Activated CD4-positive, alpha-beta T cell treated with anti-CD3 and anti-CD28 coated beads for 1 hour (primary cell): Measurements from ENCODE around the gene CDC42BPB.
"Not testable (repeated sequence)": the region's sequence is repeated elsewhere in the genome, so short reads cannot be mapped to it uniquely, and the experiment has no call there.

ENCODE experiments used
- DNase-seq: peaks from one replicate; pipeline ENCODE4 v3.0.0-alpha.2; 2020

The CDC42BPB gene

GRCh38 chr14:102940729-102941362 is 116.5 kb downstream of the CDC42BPB start:
- DNase-seq, result no peak

GRCh38 chr14:102939820-102940561 is 117.4 kb downstream of the CDC42BPB start:
- no peak for DNase-seq

- no peak for DNase-seq
Observed at GRCh38 chr14:102939329-102939728, 118.0 kb downstream of the CDC42BPB start.

- no peak for DNase-seq
Observed at GRCh38 chr14:102938191-102938590, 119.2 kb downstream of the CDC42BPB start.

GRCh38 chr14:102937331-102938175 is 119.8 kb downstream of the CDC42BPB start:
- no peak for DNase-seq

GRCh38 chr14:102935756-102936155 is 121.6 kb downstream of the CDC42BPB start:
- no peak for DNase-seq

GRCh38 chr14:102933618-102934231 is 123.6 kb downstream of the CDC42BPB start:
- DNase-seq, result no peak

- no peak for DNase-seq
Observed at GRCh38 chr14:102932484-102933248, 124.7 kb downstream of the CDC42BPB start.

- DNase-seq, result no peak
Observed at GRCh38 chr14:102931580-102932285, 125.6 kb downstream of the CDC42BPB start.

GRCh38 chr14:102930753-102931579 is 126.4 kb downstream of the CDC42BPB start:
- DNase-seq, result no peak

- DNase-seq, result no peak
Observed at GRCh38 chr14:102930138-102930752, 127.1 kb downstream of the CDC42BPB start.

GRCh38 chr14:102929241-102930137 is 127.9 kb downstream of the CDC42BPB start:
- no peak for DNase-seq

GRCh38 chr14:102928412-102929240 is 128.7 kb downstream of the CDC42BPB start:
- DNase-seq, result peak; percentile 65

- no peak for DNase-seq
Observed at GRCh38 chr14:102927878-102928411, 129.4 kb downstream of the CDC42BPB start.

GRCh38 chr14:102927346-102927877 is 129.9 kb downstream of the CDC42BPB start:
- no peak for DNase-seq

GRCh38 chr14:102926840-102927239 is 130.5 kb downstream of the CDC42BPB start:
- DNase-seq, result not testable (repeated sequence)

GRCh38 chr14:102926104-102926503 is 131.2 kb downstream of the CDC42BPB start:
- DNase-seq, result no peak

GRCh38 chr14:102925646-102926045 is 131.7 kb downstream of the CDC42BPB start:
- DNase-seq, result no peak
